Measurements from ENCODE around the gene ARMS2. TPM values are rescaled to one million over a fixed set of nuclear protein-coding genes. Genes with fewer than 3 reads are reported as not detected.

ARMS2 gene
- total and polyA plus RNA-seq, 9 donors = not detected

DNA sequence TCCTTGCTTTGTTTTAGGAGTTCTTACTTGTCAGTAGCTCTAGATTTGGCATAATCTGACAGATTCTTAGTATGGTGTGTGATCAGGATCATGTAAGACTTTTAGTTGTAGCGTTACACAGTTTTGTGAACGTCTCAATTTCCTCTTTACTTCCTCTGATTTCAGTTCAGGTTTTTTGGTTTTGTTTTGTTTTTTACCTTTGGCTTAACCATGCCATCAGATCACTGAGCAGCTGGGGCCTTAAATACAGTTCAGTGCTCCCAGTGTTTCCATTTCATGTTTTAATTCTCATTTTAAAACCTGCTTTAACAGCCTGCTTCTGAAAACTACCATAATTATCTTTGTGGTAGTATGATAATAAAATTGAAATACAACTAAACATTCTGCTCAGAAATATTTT is 27.2 kb upstream of the ARMS2 start:
- WGBS, 3 donors = 63 to 70% (median 66%) methylated on average over 2 of the region's 2 CpGs
- Histone ChIP-seq H3K27me3 (no peaks in the 10 kb centered on the region), H3K27ac (no peak overlapping the region), H3K4me3 (no peak overlapping the region), H3K9me3 (no peaks in the 10 kb centered on the region), H3K36me3 (no peaks in the 10 kb centered on the region), H3K4me1 (ENCODE audit: insufficient read depth) (peaks cover 1% of the 10 kb centered on the region)
- intact Hi-C loops (cut with DNase I) = no loop called here
- TF ChIP-seq EP300 (IDR thresholded peaks at IDR 0.05) (no peak), POLR2A (IDR thresholded peaks at IDR 0.05) (no peak)
- TF ChIP-seq, protein P1, sequence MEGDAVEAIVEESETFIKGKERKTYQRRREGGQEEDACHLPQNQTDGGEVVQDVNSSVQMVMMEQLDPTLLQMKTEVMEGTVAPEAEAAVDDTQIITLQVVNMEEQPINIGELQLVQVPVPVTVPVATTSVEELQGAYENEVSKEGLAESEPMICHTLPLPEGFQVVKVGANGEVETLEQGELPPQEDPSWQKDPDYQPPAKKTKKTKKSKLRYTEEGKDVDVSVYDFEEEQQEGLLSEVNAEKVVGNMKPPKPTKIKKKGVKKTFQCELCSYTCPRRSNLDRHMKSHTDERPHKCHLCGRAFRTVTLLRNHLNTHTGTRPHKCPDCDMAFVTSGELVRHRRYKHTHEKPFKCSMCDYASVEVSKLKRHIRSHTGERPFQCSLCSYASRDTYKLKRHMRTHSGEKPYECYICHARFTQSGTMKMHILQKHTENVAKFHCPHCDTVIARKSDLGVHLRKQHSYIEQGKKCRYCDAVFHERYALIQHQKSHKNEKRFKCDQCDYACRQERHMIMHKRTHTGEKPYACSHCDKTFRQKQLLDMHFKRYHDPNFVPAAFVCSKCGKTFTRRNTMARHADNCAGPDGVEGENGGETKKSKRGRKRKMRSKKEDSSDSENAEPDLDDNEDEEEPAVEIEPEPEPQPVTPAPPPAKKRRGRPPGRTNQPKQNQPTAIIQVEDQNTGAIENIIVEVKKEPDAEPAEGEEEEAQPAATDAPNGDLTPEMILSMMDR (IDR thresholded peaks at IDR 0.05) = no peak
- no peak for DNase-seq

DNA sequence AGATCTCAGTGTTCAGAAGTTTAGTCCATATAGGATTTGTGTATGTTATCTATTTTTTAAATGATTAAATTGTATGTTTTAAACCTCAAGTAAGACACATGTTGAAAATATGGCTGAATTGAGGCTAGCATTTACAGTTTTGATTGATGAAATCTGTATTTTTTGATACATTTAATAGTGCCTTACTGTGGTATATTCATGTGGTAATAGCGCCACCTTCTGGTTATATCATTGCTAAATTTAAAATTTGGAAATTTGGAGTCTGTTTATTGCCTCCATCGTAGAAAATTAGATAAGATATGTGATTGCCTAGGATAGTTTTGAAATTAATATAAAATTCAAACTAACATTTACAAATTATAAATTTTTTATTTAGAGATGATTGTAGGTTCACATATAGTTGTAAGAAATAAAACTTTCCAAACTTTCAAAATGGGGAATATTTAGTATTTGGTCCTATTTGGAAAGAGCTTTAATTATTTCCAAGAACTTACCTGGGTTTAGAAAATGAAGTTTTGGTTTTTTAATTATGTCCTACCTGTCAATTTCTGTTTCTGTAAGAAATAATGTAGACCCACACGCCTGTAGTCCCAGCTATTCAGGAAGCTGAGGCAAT is 19.1 kb upstream of the ARMS2 start:
- H3K27me3 ChIP-seq = no peaks in the 10 kb centered on the region
- DNase-seq = no peak
- no peaks in the 10 kb centered on the region for H3K4me1 ChIP-seq (ENCODE audit: insufficient read depth)
- TF ChIP-seq, protein P1 (IDR thresholded peaks at IDR 0.05) = peak; percentile 35 to 70 (median 63)
- no peak for TF ChIP-seq EP300 (IDR thresholded peaks at IDR 0.05)
- intact Hi-C loops (cut with DNase I) = loop anchor here (5.0 to 10.0 kb wide), 6 partner anchors 91 to 1147 kb away; partner anchors contain the start of gene DMBT1 (in 2 of the 4)
- no peaks in the 10 kb centered on the region for H3K36me3 ChIP-seq
- H3K4me3 ChIP-seq = no peak overlapping the region
- WGBS, 3 donors = 29 to 33% (median 32%) methylated on average over 3 of the region's 3 CpGs
- H3K27ac ChIP-seq = no peak overlapping the region
- H3K9me3 ChIP-seq = no peaks in the 10 kb centered on the region

DNA sequence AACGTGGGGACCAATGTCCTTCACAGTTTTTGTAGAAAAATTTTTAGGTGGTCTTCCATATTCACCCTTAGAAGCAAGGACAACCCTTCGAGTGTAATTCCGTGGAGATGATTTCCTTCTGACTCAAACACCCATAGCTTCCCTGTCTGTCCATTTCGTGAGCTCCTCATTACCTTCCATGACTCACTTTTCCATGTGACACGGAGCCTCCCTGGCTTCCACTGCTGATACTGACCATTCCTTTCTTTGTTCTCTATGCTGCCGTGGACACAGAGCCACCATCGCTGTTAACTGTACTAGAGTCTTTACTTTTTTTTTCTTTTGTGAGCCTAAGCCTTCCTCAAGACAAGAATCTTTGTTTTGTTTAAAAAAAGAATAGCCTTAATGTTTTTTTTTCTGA is 12.5 kb upstream of the ARMS2 start:
- H3K4me3 ChIP-seq = no peak overlapping the region
- WGBS, 3 donors = 64 to 72% (median 71%) methylated on average over 7 of the region's 7 CpGs
- no peak overlapping the region for H3K27ac ChIP-seq
- H3K9me3 ChIP-seq = no peaks in the 10 kb centered on the region
- no peaks in the 10 kb centered on the region for H3K4me1 ChIP-seq (ENCODE audit: insufficient read depth)
- TF ChIP-seq EP300 (IDR thresholded peaks at IDR 0.05) (no peak), POLR2A (IDR thresholded peaks at IDR 0.05) (no peak)
- TF ChIP-seq, protein P1 (IDR thresholded peaks at IDR 0.05) = no peak
- no peak for DNase-seq
- intact Hi-C loops (cut with DNase I) = loop anchor here in 1 of 4 donors (2.0 kb wide), 1 partner anchor 125 kb away; no protein-coding TSS in a partner anchor
- H3K27me3 ChIP-seq = no peaks in the 10 kb centered on the region
- H3K36me3 ChIP-seq = no peaks in the 10 kb centered on the region

DNA sequence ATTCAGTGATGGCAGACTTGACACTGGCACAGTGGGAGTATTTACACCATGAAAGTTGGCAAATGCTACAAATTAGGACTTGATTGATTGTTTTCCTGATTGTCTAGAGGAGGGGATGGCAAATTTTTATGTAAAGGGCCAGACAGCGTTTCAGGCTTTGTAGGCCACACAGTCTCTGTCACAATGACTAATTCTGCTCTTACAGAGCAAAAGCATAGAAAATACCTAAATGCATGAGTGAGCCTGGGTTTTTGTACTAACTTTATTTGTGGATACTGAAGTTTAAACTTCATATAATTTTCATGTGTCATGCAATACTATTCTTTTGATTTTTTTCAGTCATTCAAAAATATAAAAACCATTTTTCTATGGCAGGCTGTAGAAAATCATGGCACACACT is 9.0 kb upstream of the ARMS2 start:
- Histone ChIP-seq H3K9me3 (no peaks in the 10 kb centered on the region), H3K4me1 (ENCODE audit: insufficient read depth) (peaks cover 4% of the 10 kb centered on the region), H3K27me3 (no peaks in the 10 kb centered on the region)

More for the DNA sequence above, 9.0 kb upstream of the ARMS2 start:
- DNase-seq = no peak
- intact Hi-C loops (cut with DNase I) = no loop called here
- no peak overlapping the region for H3K27ac ChIP-seq
- no peaks in the 10 kb centered on the region for H3K36me3 ChIP-seq
- H3K4me3 ChIP-seq = no peak overlapping the region
- TF ChIP-seq POLR2A (IDR thresholded peaks at IDR 0.05) (no peak), EP300 (IDR thresholded peaks at IDR 0.05) (no peak)
- TF ChIP-seq, protein P1 (IDR thresholded peaks at IDR 0.05) = no peak
- 84 to 93% (median 86%) methylated on average over 1 of the region's 1 CpG for WGBS, 3 donors

Data from ovary (tissue), 9 donors.